ENCODE data around the gene RAB11FIP4. TPM values are rescaled to one million over a fixed set of nuclear protein-coding genes. Genes with fewer than 3 reads are reported as not detected.

RAB11FIP4 gene
- total and polyA plus RNA-seq, 2 donors from 2014 or later, result 10.0 to 32.5 TPM

- peak; percentile 78 for TF ChIP-seq CTCF (IDR thresholded peaks at IDR 0.05; ENCODE audit: borderline replicate concordance, extremely low read depth, insufficient read depth)
- intact Hi-C loops (cut with DNase I), result no loop called here
- peak; percentile 76 to 93 (median 85) for DNase-seq
These were observed 167.5 kb downstream of the RAB11FIP4 start for GRCh38 chr17:31558748-31559583.

GRCh38 chr17:31559584-31560501 is 168.4 kb downstream of the RAB11FIP4 start:
- Histone ChIP-seq H3K4me3 (ENCODE audit: low read length in 3 of 3) (peak overlapping the region; percentile 20 to 53 (median 34)), H3K9ac (ENCODE audit: low read length in 3 of 3) (peak overlapping the region in 2 of 3 donors; percentile 24 to 65), H3K9me3 (ENCODE audit: control insufficient read depth in 2 of 3, insufficient read depth in 1 of 3, low read length in 3 of 3) (no peaks in the 10 kb centered on the region), H3K27me3 (ENCODE audit: control insufficient read depth, insufficient read depth, low read length) (no peaks in the 10 kb centered on the region), H3K27ac (ENCODE audit: low read depth in 2 of 2, low read length in 2 of 2) (peak overlapping the region; percentile 70 to 82), H3K36me3 (ENCODE audit: control insufficient read depth in 2 of 3, insufficient read depth in 3 of 3, low read length in 3 of 3) (no peaks in the 10 kb centered on the region), H3K4me1 (ENCODE audit: control insufficient read depth in 2 of 3, insufficient read depth in 2 of 3, low read depth in 1 of 3, low read length in 3 of 3) (peaks cover 0 to 12% (median 8%) of the 10 kb centered on the region in 3 donors)
- TF ChIP-seq CTCF (IDR thresholded peaks at IDR 0.05; ENCODE audit: borderline replicate concordance, extremely low read depth, insufficient read depth), result no peak
- no peak for FAIRE-seq
- DNase-seq, result peak in 2 of 5 donors; percentile 37 to 82
- intact Hi-C loops (cut with DNase I), result no loop called here

More at GRCh38 chr17:31558748-31559583, 167.5 kb downstream of the RAB11FIP4 start:
- Histone ChIP-seq H3K9ac (ENCODE audit: low read length in 3 of 3) (peak overlapping the region in 2 of 3 donors; percentile 0 to 77), H3K36me3 (ENCODE audit: control insufficient read depth in 2 of 3, insufficient read depth in 3 of 3, low read length in 3 of 3) (no peaks in the 10 kb centered on the region), H3K9me3 (ENCODE audit: control insufficient read depth in 2 of 3, insufficient read depth in 1 of 3, low read length in 3 of 3) (no peaks in the 10 kb centered on the region), H3K4me3 (ENCODE audit: low read length in 3 of 3) (peak overlapping the region in 2 of 3 donors; percentile 42 to 53), H3K4me1 (ENCODE audit: control insufficient read depth in 2 of 3, insufficient read depth in 2 of 3, low read depth in 1 of 3, low read length in 3 of 3) (peaks cover 0 to 12% (median 8%) of the 10 kb centered on the region in 3 donors), H3K27me3 (ENCODE audit: control insufficient read depth, insufficient read depth, low read length) (no peaks in the 10 kb centered on the region), H3K27ac (ENCODE audit: low read depth in 2 of 2, low read length in 2 of 2) (peak overlapping the region; percentile 82 to 84)
- FAIRE-seq, result no peak

GRCh38 chr17:31560616-31561235 is 169.3 kb downstream of the RAB11FIP4 start:
- no peak for TF ChIP-seq CTCF (IDR thresholded peaks at IDR 0.05; ENCODE audit: borderline replicate concordance, extremely low read depth, insufficient read depth)
- DNase-seq, result no peak
- peak overlapping the region in 1 of 3 donors; percentile 53 for H3K4me3 ChIP-seq (ENCODE audit: low read length in 3 of 3)
- peak overlapping the region; percentile 70 to 82 for H3K27ac ChIP-seq (ENCODE audit: low read depth in 2 of 2, low read length in 2 of 2)
- no peak for FAIRE-seq
- no peaks in the 10 kb centered on the region for H3K27me3 ChIP-seq (ENCODE audit: control insufficient read depth, insufficient read depth, low read length)
- H3K36me3 ChIP-seq (ENCODE audit: control insufficient read depth in 2 of 3, insufficient read depth in 3 of 3, low read length in 3 of 3), result no peaks in the 10 kb centered on the region
- intact Hi-C loops (cut with DNase I), result no loop called here
- H3K9me3 ChIP-seq (ENCODE audit: control insufficient read depth in 2 of 3, insufficient read depth in 1 of 3, low read length in 3 of 3), result no peaks in the 10 kb centered on the region
- H3K9ac ChIP-seq (ENCODE audit: low read length in 3 of 3), result peak overlapping the region in 1 of 3 donors; percentile 65
- H3K4me1 ChIP-seq (ENCODE audit: control insufficient read depth in 2 of 3, insufficient read depth in 2 of 3, low read depth in 1 of 3, low read length in 3 of 3), result peaks cover 2 to 18% (median 8%) of the 10 kb centered on the region in 3 donors

All from kidney (tissue), 14 donors.